GM18868 (cell line): ENCODE data around the gene COQ10A.

Experiments
- ATAC-seq: cut with Tn5 transposase; IDR thresholded peaks from one replicate; pipeline ENCODE4 v1.9.1; 2021; ENCODE audit warnings: mild to moderate bottlenecking, moderate library complexity; ENCODE audit not compliant: unreplicated experiment

COQ10A gene

GRCh38 chr12:56266693-56267442 is at the start of gene COQ10A:
Gene COQ10A (plus strand): TSS chr12:56266942. CDS start chr12:56267119, 177 bp downstream.
- ATAC-seq, result peak; percentile 92

DNA sequence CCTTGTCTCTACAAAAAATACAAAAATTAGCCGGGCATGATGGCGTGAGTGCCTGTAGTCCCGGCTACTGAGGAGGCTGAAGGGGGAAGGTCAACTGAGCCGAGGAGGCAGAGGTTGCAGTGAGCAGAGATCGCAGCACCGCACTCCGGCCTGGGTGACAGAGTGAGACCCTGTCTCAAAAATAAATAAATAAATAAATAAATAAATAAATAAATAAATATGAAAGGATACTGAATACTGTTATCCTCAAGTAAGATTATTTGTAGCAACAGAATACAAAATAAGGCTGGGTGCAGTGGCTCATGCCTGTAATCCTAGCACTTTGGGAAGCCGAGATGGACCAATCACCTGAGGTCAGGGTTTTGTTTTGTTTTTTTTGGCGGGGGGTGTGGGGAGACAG is 46.9 kb upstream of the COQ10A start:
- ATAC-seq, result no peak

DNA sequence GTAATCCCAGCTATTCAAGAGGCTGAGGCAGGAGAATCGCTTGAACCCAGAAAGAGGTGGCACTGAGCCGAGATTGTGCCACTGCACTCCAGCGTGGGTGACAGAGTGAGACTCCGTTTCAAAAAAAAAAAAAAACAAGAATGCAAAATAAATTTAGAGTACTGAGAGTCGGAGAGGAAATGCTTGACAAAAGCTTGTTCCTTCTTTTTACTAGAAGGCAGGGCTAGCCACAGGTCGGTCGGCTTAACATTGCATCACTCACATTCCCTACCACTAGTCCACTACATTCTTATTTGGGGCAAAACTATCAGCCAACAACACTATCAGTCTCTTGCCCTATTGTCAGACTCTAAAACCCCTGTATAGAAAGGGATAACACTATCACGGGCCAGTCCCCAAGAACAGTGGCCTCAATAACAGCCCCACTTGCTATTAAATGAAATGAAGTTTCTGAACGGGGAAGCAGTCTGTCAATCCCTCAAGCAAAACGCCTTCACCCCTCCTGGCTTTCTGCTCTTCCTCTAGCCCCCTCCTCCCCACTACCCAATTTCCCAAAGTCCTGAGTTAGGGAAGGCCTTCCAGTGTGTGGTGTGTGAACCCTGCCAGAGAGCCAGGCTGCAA is 46.0 kb upstream of the COQ10A start:
- no peak for ATAC-seq

DNA sequence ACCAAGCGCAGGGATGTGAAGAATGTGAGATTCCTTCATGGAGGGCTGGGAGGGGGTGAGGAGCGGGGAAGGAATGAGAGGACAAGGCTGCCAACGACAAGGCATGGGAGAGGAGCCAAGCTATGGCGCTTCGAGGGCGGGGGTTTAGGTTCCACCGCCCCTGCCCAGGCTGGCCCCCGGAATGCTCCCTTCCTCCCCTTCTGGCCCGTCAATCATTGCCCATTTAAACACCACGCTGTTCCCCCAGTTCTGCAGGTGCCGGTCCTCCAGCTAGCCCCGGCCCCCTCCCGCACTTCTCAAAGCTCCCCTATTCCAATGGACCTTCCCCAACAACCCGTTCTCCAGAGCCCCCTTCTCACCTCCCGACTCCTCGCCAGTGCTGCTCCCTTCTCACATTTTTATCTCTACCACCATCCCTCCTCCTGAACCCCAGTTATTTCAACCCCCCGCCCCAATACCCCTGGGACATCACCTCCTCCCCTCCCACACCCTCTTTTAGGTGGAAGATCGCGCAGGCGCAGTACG is 45.4 kb upstream of the COQ10A start:
- ATAC-seq, result peak; percentile 18

DNA sequence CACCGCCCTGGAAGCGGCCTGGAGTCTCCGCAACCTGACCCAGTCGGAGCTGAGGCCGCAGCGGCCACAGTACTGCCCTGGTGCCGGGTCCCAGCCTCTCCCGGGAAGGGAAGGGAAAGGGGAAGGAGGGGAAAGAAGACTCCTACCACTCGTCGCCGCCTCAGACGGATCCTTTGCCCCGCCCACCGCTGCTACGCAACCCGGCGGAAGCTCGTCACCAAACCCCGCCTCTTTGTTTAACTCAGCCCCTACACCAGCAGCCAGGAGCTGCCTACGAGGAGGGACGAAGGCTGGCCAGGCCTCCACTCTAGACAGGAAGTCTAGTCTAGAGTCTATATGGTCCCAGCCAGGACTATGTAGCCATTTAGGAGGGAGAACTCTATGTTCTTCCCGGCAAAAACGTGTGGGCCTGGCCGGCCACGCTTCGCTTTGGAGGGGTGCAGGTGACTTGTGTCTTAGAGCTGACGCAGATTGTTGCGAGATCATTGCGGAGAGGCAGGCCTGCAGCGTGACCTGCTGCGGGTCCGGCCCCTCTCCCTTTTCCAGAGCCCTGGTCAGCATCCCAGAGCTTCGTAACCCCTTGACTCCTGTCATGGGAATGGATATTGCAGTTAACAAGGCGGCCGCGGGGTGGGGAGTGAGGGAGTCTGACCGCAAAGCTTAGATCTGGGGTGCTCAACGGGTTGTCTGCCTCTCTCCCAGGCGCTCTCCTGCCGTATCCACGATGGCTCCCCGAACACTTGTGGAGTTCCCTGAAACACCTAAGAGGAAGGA is 44.8 kb upstream of the COQ10A start, which contains the start of gene RNF41:
RNF41 (minus strand) TSS at position 166 of the 774 bp plus-strand sequence. CDS start 7,875 bp downstream, outside the sequence.
- ATAC-seq, result peak; percentile 87

DNA sequence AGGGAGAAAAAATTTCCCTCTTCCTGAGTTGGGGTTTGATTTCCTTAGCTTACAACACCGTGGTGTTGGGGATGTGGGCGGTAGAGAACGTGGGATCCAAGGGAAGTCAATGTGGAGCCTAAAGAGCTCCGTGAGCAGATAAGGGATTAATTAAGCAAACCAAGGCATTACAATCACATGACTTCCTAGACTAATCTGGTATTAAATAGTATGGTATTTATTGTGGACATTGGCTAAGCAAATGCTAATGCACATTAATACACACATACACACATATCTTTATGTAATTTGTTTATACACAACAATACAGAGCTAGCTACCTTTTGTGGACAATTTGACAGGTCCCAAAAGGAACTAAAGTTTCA is 44.2 kb upstream of the COQ10A start:
- no peak for ATAC-seq

- ATAC-seq, result no peak
Measured at GRCh38 chr12:56223571-56224101, 43.1 kb upstream of the COQ10A start.

GRCh38 chr12:56224102-56224701 is 42.5 kb upstream of the COQ10A start, which contains the start of gene NABP2:
Gene NABP2 (plus strand): TSS chr12:56224342. CDS start chr12:56224857, 515 bp downstream.
- ATAC-seq, result peak; percentile 73

DNA sequence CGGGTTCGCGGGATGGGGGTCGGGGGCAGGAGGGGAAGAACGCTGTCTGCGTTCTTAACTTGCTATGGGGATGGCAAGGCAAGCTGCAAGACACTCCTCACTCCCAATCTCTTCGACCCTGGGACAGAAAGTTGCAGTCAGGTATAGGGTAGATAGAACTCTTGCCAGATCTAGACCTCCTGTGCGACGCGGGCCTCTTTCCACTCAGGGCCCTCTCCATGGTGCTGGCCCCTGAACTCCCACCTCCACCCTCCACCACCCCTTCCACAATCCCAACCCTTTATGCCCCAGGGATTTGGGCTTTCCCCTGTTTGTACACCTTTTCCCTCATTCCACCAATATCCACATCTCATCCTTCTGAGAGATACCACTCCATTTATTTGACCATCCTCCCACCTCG is 41.8 kb upstream of the COQ10A start:
- no peak for ATAC-seq

DNA sequence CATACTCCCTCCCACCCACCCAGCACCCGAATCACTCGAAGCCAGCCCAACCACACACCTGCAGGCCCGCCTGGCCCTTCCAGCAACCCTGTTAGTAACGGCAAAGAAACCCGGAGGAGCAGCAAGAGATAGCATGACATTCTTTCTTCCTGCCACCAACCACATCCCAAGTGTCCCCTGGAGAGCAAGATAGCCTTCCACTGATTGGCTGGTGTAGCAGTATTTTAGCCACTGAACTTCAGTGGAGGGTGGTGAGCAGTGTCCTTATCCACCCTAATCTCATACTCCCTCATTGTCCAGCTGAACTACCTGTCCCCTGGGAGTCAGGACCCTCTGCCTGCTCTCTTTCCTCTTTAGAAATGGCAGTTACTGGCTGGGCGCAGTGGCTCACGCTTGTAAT is 37.7 kb upstream of the COQ10A start:
- no peak for ATAC-seq

- ATAC-seq, result no peak
Measured at GRCh38 chr12:56229916-56230431, 36.8 kb upstream of the COQ10A start, which contains the start of gene SLC39A5. Gene SLC39A5 (plus strand): TSS chr12:56230051. CDS start chr12:56231275, 1,224 bp downstream.

DNA sequence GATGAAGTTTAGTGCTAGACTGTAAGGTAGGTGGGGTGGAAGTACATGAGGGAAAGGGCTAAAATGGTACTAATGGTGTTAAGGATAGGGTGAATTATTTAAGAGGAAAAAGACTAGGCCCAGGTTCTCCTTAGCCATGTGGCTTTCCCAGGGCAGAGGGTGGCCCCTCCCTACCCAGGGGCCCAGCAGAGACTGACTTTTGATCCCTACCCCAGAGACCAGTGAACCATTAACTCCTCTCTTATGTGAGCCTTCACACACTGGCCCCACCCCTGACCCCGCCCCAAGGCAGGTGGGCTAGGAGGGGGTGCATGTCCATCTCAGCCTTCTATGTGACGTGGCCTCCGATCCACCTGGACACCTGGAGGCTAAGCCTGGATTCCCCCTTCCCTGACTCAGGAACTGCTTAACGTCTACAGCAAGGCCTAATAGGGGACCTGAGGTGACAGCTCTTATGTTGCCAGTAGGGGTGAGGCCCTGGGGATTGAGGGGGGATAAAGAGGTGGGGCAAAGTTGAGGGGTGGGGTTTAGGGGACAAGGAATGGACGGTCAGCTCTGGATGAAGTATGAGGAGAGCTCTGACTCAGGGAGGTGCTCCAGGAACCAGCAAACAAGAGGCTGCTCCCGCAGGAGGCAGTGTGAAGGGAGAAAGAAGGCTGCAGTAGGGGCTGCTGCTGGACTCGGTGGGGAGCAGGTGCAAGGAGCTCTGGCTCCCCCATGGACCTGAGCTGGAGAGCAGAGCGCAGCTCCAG is 36.1 kb upstream of the COQ10A start:
- no peak for ATAC-seq

GRCh38 chr12:56231184-56231582 is 35.6 kb upstream of the COQ10A start:
- ATAC-seq, result no peak

- no peak for ATAC-seq
Measured at GRCh38 chr12:56234746-56235436, 31.9 kb upstream of the COQ10A start.

GRCh38 chr12:56236091-56236490 is 30.7 kb upstream of the COQ10A start:
- ATAC-seq, result no peak

DNA sequence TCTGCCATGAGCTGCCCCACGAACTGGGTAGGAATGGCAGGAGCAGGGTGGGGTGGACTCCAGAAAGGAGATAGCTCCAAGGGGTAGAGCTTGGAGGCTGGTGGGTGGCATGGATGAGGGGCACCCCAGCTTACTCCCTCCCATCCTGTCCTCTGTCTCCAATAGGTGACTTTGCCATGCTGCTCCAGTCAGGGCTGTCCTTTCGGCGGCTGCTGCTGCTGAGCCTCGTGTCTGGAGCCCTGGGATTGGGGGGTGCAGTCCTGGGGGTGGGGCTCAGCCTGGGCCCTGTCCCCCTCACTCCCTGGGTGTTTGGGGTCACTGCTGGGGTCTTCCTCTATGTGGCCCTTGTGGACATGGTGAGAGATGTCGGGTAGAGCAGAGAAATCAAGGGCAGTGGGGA is 29.8 kb upstream of the COQ10A start:
- ATAC-seq, result no peak

DNA sequence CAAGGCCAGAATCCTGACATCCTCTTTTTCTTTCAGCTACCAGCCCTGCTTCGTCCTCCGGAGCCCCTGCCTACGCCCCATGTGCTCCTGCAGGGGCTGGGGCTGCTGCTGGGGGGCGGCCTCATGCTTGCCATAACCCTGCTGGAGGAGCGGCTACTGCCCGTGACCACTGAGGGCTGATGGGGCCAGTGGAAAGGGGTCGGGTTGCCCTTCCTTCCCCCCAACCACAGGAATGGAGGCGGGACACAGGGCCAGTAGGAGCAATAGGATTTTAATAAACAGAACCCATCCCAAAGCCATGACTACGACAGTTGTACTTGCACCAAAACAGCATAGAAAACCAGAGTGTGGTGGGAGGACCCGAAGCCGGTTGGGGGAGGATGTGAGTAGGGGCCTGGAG is 29.2 kb upstream of the COQ10A start:
- no peak for ATAC-seq

DNA sequence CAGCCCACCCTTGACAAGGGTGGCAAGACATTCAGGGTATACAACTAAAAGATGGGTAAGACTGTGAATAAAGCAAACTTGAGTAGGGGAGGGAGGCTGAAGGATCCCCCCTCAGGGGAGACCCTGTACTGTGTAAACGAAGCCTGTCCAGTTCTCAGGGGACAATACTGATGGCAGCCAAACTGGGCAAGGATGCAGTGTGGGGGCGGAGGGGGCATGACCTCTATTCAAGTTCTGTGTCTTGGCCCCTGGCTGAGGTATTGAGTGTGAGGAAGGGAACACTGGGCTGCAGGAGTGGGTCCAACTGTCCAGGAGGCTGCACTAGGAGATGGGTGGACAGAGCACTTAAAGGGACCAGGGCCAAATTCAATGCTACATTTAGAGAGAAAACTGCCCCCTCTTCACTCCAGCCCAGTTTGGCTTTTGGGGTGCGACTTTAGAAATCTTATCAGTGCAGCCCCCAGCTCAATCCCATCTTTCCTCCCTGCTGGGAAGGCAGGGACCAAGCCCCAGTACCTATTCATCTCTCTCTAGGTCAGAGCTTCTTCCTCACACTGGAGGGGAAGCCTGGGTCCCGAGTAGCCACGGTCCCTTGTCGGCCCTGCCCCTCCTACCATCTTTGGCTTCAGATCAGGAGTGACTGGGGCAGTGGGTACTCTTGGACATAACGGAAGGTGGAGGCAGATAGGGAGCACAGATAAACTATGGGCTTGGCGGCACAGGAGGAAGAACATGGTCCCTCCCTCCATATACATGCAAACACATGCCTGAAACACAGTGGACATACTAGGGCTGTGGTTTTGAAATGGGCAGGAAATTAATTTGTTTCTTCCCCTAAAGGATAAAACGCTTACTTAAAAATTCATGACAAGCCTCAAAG is 25.1 kb upstream of the COQ10A start:
- ATAC-seq, result no peak
